GM12878 (cell line): Measurements from ENCODE around the gene DEFB132. TPM values are rescaled to one million over a fixed set of nuclear protein-coding genes. Genes with fewer than 3 reads are reported as not detected.

Experiments used
- CBFB ChIP-seq: IDR thresholded peaks from 2 replicates; pipeline ENCODE4 v1.6.1; 2016; ENCODE audit warnings: antibody characterized with exemption, low read depth
- EP300 ChIP-seq, 2 experiments: fragments of 150-350 bp in 1 of 2; IDR thresholded peaks; 2 replicates each; pipeline ENCODE4 v1.6.1; 2011 to 2012; ENCODE audit warnings: low read depth in 2 of 2, low read length in 2 of 2, borderline replicate concordance in 1 of 2, improper control_type of control experiment in 1 of 2, inconsistent platforms in 1 of 2; ENCODE audit not compliant: control insufficient read depth in 1 of 2
- HCFC1 ChIP-seq: fragments of 150-350 bp; IDR thresholded peaks from 2 replicates; pipeline ENCODE4 v1.6.1; 2014; ENCODE audit warnings: low read length
- HDAC6 ChIP-seq: fragments of 200-600 bp; sonication (generic); IDR thresholded peaks from one replicate; pipeline ENCODE4 v1.8.0; 2017; ENCODE audit warnings: antibody characterized with exemption; ENCODE audit not compliant: unreplicated experiment
- LARP7 ChIP-seq: fragments of 450-650 bp; IDR thresholded peaks from 2 replicates; pipeline ENCODE4 v1.6.1; 2017; ENCODE audit warnings: mild to moderate bottlenecking
- MXI1 ChIP-seq: fragments of 150-350 bp; IDR thresholded peaks from 2 replicates; pipeline ENCODE4 v1.6.1; 2011; ENCODE audit warnings: low read depth, mild to moderate bottlenecking, inconsistent platforms, low read length, improper control_type of control experiment
- NFXL1 ChIP-seq: fragments of 450-650 bp; IDR thresholded peaks from 2 replicates; pipeline ENCODE4 v1.6.1; 2017; ENCODE audit warnings: antibody characterized with exemption, mild to moderate bottlenecking, borderline replicate concordance
- NR2C2 ChIP-seq: IDR thresholded peaks from 2 replicates; pipeline ENCODE4 v1.6.1; 2011; ENCODE audit warnings: borderline replicate concordance, low read depth; ENCODE audit not compliant: control insufficient read depth, insufficient read length
- POU2F2 ChIP-seq: IDR thresholded peaks from 3 replicates; pipeline ENCODE4 v1.6.1; 2011; ENCODE audit warnings: low read depth, mild to moderate bottlenecking, low read length, borderline replicate concordance
- RCOR1 ChIP-seq: conservative IDR thresholded peaks from 2 replicates; pipeline ENCODE4 v1.6.1; 2012; ENCODE audit warnings: low read depth, low read length, improper control_type of control experiment
- SREBF1 ChIP-seq: IDR thresholded peaks from 2 replicates; pipeline ENCODE4 v1.6.1; 2012; ENCODE audit warnings: mild to moderate bottlenecking, low read length
- TCF12 ChIP-seq: IDR thresholded peaks from 2 replicates; pipeline ENCODE4 v1.6.1; 2011; ENCODE audit warnings: low read depth, mild to moderate bottlenecking, low read length
- TCF7 ChIP-seq: IDR thresholded peaks from 2 replicates; pipeline ENCODE4 v1.6.1; 2014; ENCODE audit warnings: antibody characterized with exemption, borderline replicate concordance
- polyA plus RNA-seq, 11 experiments: library from polyadenylated mRNA; depleted of rRNA in 4 of 11; unstranded in 6 of 11; stranded (reverse) in 5 of 11; fragments of >200 nt; fragmentation: Nextera tagmentation in 4 of 11; fragmentation: Illumina TruSeq in 1 of 11; extraction: Ambion mirVana in 4 of 11; extraction: Trizol in 1 of 11; gene quantifications; 1 replicate in 1 of 11; 2 replicates in 10 of 11; pipeline versions ENCODE4 v1.2.1 to v1.2.3, GENCODE V29; 2011 to 2016; ENCODE audit warnings: inconsistent platforms in 2 of 11, missing spikeins in 2 of 11, low read depth in 1 of 11
- total RNA-seq, 4 experiments: library from RNA; depleted of rRNA in 3 of 4; stranded (reverse); fragments of >200 nt in 3 of 4; fragmentation: Illumina TruSeq in 1 of 4; extraction: Trizol in 1 of 4; gene quantifications; 2 replicates each; pipeline versions ENCODE4 v1.2.1 to v1.2.3, GENCODE V29; 2013 to 2021
- TF ChIP-seq, protein P1 (sequence below): IDR thresholded peaks from 2 replicates; pipeline ENCODE4 v1.6.1; 2012; ENCODE audit warnings: mild to moderate bottlenecking, low read depth, low read length
- TF ChIP-seq, protein P2 (sequence below): fragments of 450-650 bp; IDR thresholded peaks from 2 replicates; pipeline ENCODE4 v1.6.1; 2018; ENCODE audit warnings: borderline replicate concordance, mild to moderate bottlenecking; ENCODE audit not compliant: partially characterized antibody
- TF ChIP-seq, protein P3 (sequence below): fragments of 450-650 bp; IDR thresholded peaks from 2 replicates; pipeline ENCODE4 v1.6.1; 2018; ENCODE audit warnings: mild to moderate bottlenecking, low read depth, moderate library complexity; ENCODE audit not compliant: partially characterized antibody
- TF ChIP-seq, protein P4 (sequence below): fragments of 450-650 bp; IDR thresholded peaks from 2 replicates; pipeline ENCODE4 v1.6.1; 2017; ENCODE audit warnings: mild to moderate bottlenecking, low read depth, inconsistent platforms; ENCODE audit not compliant: poor library complexity, severe bottlenecking

Gene DEFB132
- total and polyA plus RNA-seq, 10 of the 15 experiments (the other 5 are each of a cell fraction or from before 2014, with no cell fraction given) = not detected

DNA sequence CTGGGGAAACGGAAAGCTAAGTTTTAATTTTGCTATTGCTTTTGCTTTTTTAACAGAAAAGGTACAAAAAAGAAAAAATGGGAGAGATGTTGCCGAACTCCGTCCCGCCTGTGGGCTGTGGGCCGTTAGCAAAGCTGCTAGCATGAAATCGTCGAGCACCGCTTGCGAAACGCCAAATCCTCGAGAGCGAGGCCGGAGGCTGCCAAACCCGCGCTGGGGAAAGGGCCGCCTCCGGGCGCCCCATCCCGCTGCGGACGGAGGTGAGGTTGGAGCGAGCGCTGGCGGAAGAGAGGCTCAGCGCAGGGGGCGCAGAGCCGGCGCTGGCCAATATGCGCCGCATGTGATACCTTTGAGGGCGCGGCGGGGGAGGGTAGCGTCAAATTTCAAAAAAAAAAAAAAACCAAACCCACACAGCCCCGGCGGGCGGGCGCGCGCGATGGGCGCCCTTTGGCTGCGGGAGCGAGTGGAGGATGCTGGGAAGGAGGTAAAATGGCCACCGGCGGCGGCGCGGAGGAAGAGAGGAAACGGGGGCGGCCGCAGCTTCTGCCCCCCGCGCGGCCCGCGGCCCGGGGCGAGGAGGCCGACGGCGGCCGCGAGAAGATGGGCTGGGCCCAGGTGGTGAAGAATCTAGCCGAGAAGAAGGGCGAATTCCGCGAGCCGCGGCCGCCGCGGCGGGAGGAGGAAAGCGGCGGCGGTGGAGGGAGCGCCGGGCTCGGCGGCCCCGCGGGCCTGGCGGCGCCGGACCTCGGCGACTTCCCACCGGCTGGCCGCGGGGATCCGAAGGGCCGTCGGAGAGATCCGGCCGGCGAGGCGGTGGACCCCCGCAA lies 39.8 kb downstream of the DEFB132 start, which contains the start of gene ZCCHC3 (continued):
- TF ChIP-seq, protein P1, sequence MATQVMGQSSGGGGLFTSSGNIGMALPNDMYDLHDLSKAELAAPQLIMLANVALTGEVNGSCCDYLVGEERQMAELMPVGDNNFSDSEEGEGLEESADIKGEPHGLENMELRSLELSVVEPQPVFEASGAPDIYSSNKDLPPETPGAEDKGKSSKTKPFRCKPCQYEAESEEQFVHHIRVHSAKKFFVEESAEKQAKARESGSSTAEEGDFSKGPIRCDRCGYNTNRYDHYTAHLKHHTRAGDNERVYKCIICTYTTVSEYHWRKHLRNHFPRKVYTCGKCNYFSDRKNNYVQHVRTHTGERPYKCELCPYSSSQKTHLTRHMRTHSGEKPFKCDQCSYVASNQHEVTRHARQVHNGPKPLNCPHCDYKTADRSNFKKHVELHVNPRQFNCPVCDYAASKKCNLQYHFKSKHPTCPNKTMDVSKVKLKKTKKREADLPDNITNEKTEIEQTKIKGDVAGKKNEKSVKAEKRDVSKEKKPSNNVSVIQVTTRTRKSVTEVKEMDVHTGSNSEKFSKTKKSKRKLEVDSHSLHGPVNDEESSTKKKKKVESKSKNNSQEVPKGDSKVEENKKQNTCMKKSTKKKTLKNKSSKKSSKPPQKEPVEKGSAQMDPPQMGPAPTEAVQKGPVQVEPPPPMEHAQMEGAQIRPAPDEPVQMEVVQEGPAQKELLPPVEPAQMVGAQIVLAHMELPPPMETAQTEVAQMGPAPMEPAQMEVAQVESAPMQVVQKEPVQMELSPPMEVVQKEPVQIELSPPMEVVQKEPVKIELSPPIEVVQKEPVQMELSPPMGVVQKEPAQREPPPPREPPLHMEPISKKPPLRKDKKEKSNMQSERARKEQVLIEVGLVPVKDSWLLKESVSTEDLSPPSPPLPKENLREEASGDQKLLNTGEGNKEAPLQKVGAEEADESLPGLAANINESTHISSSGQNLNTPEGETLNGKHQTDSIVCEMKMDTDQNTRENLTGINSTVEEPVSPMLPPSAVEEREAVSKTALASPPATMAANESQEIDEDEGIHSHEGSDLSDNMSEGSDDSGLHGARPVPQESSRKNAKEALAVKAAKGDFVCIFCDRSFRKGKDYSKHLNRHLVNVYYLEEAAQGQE = peak; percentile 15; the same call in 1 of the 2 replicates
- TF ChIP-seq POU2F2 (peak; percentile 80; the same call in 2 of the 3 replicates), HCFC1 (peak; percentile 31; the same call in 1 of the 2 replicates), MXI1 (peak; percentile 71; the same call in 1 of the 2 replicates), NFXL1 (0 out of 2 replicates have a peak, but pooled peaks have one; percentile 33), RCOR1 (0 out of 2 replicates have a peak, but pooled peaks have one; percentile 18), LARP7 (peak; percentile 89), SREBF1 (no peak), NR2C2 (no peak), CBFB (peak; percentile 88), EP300 (IDR thresholded peaks at IDR 0.05; ENCODE audit: borderline replicate concordance in 1 of 2, control insufficient read depth in 1 of 2, low read depth in 2 of 2, low read length in 2 of 2) (no peak), TCF12 (0 out of 2 replicates have a peak, but pooled peaks have one; percentile 4), TCF7 (peak; percentile 53; the same call in 1 of the 2 replicates), HDAC6 (no peak)
- TF ChIP-seq, protein P2, sequence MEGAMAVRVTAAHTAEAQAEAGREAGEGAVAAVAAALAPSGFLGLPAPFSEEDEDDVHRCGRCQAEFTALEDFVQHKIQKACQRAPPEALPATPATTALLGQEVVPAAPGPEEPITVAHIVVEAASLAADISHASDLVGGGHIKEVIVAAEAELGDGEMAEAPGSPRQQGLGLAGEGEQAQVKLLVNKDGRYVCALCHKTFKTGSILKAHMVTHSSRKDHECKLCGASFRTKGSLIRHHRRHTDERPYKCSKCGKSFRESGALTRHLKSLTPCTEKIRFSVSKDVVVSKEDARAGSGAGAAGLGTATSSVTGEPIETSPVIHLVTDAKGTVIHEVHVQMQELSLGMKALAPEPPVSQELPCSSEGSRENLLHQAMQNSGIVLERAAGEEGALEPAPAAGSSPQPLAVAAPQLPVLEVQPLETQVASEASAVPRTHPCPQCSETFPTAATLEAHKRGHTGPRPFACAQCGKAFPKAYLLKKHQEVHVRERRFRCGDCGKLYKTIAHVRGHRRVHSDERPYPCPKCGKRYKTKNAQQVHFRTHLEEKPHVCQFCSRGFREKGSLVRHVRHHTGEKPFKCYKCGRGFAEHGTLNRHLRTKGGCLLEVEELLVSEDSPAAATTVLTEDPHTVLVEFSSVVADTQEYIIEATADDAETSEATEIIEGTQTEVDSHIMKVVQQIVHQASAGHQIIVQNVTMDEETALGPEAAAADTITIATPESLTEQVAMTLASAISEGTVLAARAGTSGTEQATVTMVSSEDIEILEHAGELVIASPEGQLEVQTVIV = peak; percentile 29
- TF ChIP-seq, protein P3, sequence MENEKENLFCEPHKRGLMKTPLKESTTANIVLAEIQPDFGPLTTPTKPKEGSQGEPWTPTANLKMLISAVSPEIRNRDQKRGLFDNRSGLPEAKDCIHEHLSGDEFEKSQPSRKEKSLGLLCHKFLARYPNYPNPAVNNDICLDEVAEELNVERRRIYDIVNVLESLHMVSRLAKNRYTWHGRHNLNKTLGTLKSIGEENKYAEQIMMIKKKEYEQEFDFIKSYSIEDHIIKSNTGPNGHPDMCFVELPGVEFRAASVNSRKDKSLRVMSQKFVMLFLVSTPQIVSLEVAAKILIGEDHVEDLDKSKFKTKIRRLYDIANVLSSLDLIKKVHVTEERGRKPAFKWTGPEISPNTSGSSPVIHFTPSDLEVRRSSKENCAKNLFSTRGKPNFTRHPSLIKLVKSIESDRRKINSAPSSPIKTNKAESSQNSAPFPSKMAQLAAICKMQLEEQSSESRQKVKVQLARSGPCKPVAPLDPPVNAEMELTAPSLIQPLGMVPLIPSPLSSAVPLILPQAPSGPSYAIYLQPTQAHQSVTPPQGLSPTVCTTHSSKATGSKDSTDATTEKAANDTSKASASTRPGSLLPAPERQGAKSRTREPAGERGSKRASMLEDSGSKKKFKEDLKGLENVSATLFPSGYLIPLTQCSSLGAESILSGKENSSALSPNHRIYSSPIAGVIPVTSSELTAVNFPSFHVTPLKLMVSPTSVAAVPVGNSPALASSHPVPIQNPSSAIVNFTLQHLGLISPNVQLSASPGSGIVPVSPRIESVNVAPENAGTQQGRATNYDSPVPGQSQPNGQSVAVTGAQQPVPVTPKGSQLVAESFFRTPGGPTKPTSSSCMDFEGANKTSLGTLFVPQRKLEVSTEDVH = no peak
- TF ChIP-seq, protein P4, sequence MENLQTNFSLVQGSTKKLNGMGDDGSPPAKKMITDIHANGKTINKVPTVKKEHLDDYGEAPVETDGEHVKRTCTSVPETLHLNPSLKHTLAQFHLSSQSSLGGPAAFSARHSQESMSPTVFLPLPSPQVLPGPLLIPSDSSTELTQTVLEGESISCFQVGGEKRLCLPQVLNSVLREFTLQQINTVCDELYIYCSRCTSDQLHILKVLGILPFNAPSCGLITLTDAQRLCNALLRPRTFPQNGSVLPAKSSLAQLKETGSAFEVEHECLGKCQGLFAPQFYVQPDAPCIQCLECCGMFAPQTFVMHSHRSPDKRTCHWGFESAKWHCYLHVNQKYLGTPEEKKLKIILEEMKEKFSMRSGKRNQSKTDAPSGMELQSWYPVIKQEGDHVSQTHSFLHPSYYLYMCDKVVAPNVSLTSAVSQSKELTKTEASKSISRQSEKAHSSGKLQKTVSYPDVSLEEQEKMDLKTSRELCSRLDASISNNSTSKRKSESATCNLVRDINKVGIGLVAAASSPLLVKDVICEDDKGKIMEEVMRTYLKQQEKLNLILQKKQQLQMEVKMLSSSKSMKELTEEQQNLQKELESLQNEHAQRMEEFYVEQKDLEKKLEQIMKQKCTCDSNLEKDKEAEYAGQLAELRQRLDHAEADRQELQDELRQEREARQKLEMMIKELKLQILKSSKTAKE = no peak
